IMR-90 (cell line): ENCODE measurements around the gene MRPS10. TPM values are rescaled to one million over a fixed set of nuclear protein-coding genes. Genes with fewer than 3 reads are reported as not detected.

Experiments
- polyA plus RNA-seq, 3 experiments: library from polyadenylated mRNA; depleted of rRNA; stranded (reverse); fragments of >200 nt; gene quantifications; 2 replicates each; pipeline ENCODE4 v1.2.3, GENCODE V29; 2012; ENCODE audit warnings: low replicate concordance in 1 of 3
- total RNA-seq: library from RNA; depleted of rRNA; stranded (reverse); fragments of >200 nt; gene quantifications from 2 replicates; pipeline ENCODE4 v1.2.3, GENCODE V29; 2012; rRNA removed

MRPS10 gene
- total and polyA plus RNA-seq, 2 of the 4 experiments (the other 2 are of a cell fraction): 28.5 to 47.0 TPM

Other genes starting within 250 kb of the MRPS10 start
- 19.7 and 22.8 TPM in 2 replicates for gene TAF8, start 167.3 kb downstream of the MRPS10 start, total RNA-seq
- gene TAF8, start 167.3 kb downstream of the MRPS10 start, polyA plus RNA-seq (2012; rRNA removed): 14.3 and 21.0 TPM in 2 replicates
- gene C6orf132, start 75.2 kb downstream of the MRPS10 start, total RNA-seq: 0.72 and 1.1 TPM in 2 replicates
- 1.7 and 1.8 TPM in 2 replicates for gene C6orf132, start 75.2 kb downstream of the MRPS10 start, polyA plus RNA-seq (2012; rRNA removed)
- under 0.01 and 0.18 TPM in 2 replicates for gene GUCA1A, start 44.5 kb downstream of the MRPS10 start, total RNA-seq
- 0.32 and 0.34 TPM in 2 replicates for gene GUCA1A, start 44.5 kb downstream of the MRPS10 start, polyA plus RNA-seq (2012; rRNA removed)
- under 0.01 and 0.18 TPM in 2 replicates for gene GUCA1B, start 22.9 kb downstream of the MRPS10 start, total RNA-seq
- 0.60 and 1.0 TPM in 2 replicates for gene GUCA1B, start 22.9 kb downstream of the MRPS10 start, polyA plus RNA-seq (2012; rRNA removed)
- 6.3 and 6.7 TPM in 2 replicates for gene TRERF1, start 234.1 kb upstream of the MRPS10 start, total RNA-seq
- gene TRERF1, start 234.1 kb upstream of the MRPS10 start, polyA plus RNA-seq (2012; rRNA removed): 9.9 and 11.1 TPM in 2 replicates